ENCODE measurements around the gene HPS5.

The HPS5 gene

DNA sequence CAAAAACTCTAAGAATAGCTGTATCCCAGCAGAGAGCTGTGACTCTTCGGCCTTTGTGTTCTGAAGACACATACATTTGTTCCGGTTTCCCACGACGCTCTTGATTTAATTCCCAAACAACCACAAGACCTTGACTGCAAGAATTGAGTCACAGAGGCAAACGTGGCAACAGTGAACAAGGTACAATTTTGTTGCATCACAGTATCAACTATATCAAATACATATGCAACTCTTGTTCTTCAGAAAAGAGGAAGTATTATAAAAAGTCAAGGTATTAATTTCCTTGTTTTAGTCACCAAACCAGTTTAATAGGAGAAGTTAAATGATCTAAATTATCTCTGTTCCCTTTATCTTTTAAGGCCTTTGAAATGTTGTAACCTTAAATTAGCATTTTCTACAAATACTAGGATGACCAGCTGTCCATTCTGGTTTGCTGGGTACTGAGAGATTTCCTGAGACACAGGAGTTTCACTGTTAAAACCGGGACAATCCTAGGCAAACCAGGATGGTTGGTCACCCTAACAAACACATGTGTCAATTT is 11.1 kb downstream of the HPS5 start:
- Mint-ChIP-seq H3K9me3 (no peaks in the 10 kb centered on the region), H3K36me3 (ENCODE audit: low read depth) (peaks cover 32% of the 10 kb centered on the region), H3K27me3 (ENCODE audit: low read depth) (no peaks in the 10 kb centered on the region), H3K4me3 (no peak overlapping the region), H3K27ac (no peak overlapping the region), H3K4me1 (ENCODE audit: low read depth) (peaks cover 2% of the 10 kb centered on the region)

DNA sequence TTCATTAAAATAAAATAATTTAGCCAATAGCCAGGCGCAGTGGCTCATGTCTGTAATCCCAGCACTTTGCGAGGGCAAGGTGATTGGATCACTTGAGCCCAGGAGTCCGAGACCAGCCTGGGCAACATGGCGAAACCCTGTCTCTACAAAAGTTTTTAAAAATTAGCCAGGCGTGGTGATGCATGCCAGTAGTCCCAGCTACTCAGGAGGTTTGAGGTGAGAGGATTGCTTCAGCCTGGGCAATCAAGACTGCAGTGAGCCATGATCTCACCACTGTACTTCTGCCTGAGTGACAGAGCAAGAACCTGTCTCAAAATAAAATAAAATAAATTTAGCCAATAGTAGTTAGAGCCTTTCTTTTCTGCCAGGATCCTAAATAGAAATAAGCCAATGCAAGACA is 12.2 kb downstream of the HPS5 start:
- Mint-ChIP-seq H3K4me1 (ENCODE audit: low read depth) (no peaks in the 10 kb centered on the region), H3K27me3 (ENCODE audit: low read depth) (no peaks in the 10 kb centered on the region), H3K36me3 (ENCODE audit: low read depth) (peaks cover 31% of the 10 kb centered on the region), H3K9me3 (no peaks in the 10 kb centered on the region), H3K4me3 (no peak overlapping the region), H3K27ac (no peak overlapping the region)

DNA sequence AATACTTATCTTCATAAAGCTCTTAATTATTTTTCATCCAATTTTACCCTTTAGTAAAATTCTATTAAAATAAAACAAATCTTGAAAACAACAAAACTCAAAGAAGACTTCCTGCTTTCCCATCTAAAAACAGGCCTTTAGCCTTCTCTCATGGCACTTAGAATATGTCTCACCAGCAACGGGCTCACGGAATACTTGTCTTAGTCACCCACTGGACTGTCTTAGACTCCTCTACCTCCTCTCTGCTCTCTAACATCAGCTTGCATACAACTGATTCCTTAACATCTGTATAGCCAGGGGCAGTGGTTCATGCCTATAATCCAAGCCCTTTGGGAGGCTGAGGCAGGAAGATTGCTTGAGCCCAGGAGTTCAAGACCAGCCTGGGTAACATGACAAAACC is 13.7 kb downstream of the HPS5 start:
- Mint-ChIP-seq H3K9me3 (no peaks in the 10 kb centered on the region), H3K4me1 (ENCODE audit: low read depth) (no peaks in the 10 kb centered on the region), H3K27me3 (ENCODE audit: low read depth) (no peaks in the 10 kb centered on the region), H3K36me3 (ENCODE audit: low read depth) (peaks cover 31% of the 10 kb centered on the region), H3K27ac (no peak overlapping the region), H3K4me3 (no peak overlapping the region)

DNA sequence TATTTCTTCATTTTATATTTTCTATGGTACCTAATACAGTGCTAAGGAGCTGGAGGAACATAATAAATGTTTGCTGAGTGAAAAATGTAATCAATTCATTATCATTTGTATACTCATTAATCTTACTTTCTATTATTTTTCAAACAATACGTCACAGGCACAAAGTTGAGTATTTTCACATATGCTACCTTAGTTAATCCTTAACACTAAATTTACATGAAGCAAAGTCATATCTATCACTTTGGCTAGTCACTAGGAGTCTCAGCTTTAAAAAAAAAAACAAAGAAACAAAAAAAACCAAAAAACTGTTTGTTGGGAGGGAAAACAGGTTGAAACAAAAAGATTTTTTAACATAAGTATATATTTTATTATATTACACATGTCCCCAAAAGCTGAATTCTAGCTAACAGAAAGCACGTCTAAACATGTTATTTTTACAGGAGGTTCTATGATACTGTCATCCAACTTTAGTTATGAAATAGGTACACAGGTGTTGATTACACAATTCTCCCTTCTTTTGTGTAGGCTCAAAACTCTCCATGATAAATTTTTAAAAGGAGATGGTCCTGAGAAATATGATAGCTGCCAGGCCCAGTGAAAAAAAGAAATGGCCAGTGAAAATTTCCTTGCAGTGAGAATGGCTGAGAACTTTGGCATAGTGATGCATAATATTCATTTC is 14.3 kb downstream of the HPS5 start:
- Mint-ChIP-seq H3K27ac (no peak overlapping the region), H3K4me3 (no peak overlapping the region)

DNA sequence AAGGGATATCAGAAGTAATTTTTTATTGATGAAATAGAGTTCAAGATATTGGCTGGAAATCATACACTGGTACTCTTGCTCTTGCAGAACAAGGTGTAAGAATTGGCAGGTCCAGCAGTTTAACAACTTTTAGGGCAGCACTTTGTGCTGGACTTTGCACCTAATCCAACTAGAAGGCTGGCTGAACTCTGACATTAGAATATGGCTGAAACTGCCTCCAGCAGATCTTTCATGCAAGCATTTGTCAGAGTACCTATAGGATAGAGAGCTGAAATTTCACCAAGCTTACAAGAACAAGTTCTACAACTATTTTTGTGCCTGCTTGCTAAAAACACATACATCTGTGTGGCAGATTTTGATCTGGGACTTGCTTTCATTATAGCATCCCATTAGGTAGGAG is 17.2 kb downstream of the HPS5 start:
- H3K4me3 Mint-ChIP-seq, result no peak overlapping the region
- H3K27me3 Mint-ChIP-seq (ENCODE audit: low read depth), result no peaks in the 10 kb centered on the region
- H3K27ac Mint-ChIP-seq, result no peak overlapping the region
- H3K9me3 Mint-ChIP-seq, result no peaks in the 10 kb centered on the region
- H3K4me1 Mint-ChIP-seq (ENCODE audit: low read depth), result peaks cover 2% of the 10 kb centered on the region
- H3K36me3 Mint-ChIP-seq (ENCODE audit: low read depth), result peaks cover 29% of the 10 kb centered on the region

More for the DNA sequence above, 14.3 kb downstream of the HPS5 start:
- no peaks in the 10 kb centered on the region for H3K9me3 Mint-ChIP-seq
- no peaks in the 10 kb centered on the region for H3K27me3 Mint-ChIP-seq (ENCODE audit: low read depth)
- peaks cover 31% of the 10 kb centered on the region for H3K36me3 Mint-ChIP-seq (ENCODE audit: low read depth)
- H3K4me1 Mint-ChIP-seq (ENCODE audit: low read depth), result no peaks in the 10 kb centered on the region

DNA sequence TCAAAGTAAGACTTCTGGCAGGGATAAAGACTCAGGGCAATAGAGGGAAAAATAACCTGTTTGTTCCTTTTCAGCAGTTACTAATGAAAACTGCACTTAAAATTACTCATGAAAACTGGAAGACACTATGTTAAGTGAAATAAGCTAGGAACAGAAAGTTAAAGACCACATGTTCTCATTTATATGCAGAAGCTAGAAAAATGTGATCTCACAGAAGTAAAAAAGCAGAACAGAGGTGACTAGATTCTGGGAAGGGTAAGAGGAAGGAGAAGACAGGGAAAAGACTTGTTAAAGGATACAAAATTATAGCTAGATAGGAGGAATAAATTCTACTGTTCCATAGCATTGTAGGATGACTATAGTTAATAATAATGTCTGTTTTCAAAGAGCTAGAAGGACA is 22.2 kb downstream of the HPS5 start:
- Mint-ChIP-seq H3K27ac (no peak overlapping the region), H3K4me3 (no peak overlapping the region), H3K27me3 (ENCODE audit: low read depth) (no peaks in the 10 kb centered on the region), H3K4me1 (ENCODE audit: low read depth) (peaks cover 8% of the 10 kb centered on the region), H3K9me3 (no peaks in the 10 kb centered on the region), H3K36me3 (ENCODE audit: low read depth) (peaks cover 43% of the 10 kb centered on the region)

DNA sequence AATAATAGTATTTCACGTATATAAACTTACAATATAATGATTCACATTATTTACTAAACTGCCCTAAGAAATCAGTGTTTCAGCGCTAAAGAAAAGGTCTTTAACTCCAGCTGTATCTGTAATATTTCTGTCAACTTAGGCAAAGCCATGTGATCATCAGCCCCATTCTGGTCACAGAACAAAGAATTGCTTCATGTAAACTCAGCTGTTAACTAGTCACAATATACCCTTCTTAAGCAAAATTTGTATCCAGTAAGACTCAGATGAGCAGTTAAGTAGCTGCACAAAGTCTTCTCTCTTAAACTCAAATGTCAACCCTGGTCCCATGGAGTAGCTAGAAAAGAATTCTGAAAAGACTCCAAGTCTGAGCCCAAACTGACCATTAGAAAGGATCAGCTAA is 26.6 kb downstream of the HPS5 start:
- Mint-ChIP-seq H3K4me3 (no peak overlapping the region), H3K4me1 (ENCODE audit: low read depth) (peaks cover 11% of the 10 kb centered on the region), H3K27me3 (ENCODE audit: low read depth) (no peaks in the 10 kb centered on the region), H3K9me3 (no peaks in the 10 kb centered on the region), H3K27ac (no peak overlapping the region), H3K36me3 (ENCODE audit: low read depth) (peaks cover 58% of the 10 kb centered on the region)

DNA sequence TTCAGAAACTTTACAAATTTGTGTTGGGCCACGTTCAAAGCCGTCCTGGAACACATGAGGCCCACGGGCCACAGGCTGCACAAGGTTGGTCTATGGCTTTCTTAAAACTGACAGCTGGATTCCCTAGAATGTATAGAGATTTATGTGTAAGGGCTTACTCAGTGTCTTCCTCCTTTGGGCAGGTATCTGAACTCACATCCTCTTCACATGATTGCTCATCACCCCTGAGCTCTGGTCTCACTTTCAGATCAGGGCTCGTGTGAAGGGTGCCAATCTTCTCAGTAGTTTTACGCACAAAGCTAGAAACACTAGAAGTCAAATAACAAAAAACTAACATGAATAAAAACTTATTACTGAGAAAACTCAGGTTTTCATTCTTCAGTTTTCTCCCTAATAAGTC is 27.1 kb downstream of the HPS5 start:
- Mint-ChIP-seq H3K36me3 (ENCODE audit: low read depth) (peaks cover 61% of the 10 kb centered on the region), H3K9me3 (no peaks in the 10 kb centered on the region), H3K27me3 (ENCODE audit: low read depth) (no peaks in the 10 kb centered on the region), H3K27ac (no peak overlapping the region), H3K4me1 (ENCODE audit: low read depth) (peaks cover 11% of the 10 kb centered on the region), H3K4me3 (no peak overlapping the region)

DNA sequence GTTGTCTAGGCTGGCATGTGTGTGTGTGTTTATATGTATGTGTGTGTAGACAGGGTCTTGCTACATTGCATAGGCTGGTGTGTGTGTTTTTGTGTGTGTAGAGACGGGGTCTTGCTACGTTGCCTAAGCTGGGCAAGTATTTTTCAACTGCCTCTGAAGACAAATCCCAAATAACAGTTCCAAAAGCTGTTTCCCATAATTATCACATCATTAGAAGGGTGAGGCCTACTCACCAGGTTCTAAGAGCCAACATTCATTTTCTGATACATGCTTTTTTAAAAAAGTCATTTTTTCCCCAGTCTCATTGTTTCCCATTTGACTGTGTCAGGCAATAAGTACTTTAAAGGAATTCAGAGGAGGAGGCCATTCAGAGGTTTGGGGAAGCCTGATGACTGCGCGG is 33.0 kb downstream of the HPS5 start:
- Mint-ChIP-seq H3K36me3 (ENCODE audit: low read depth) (peaks cover 56% of the 10 kb centered on the region), H3K27ac (no peak overlapping the region), H3K4me1 (ENCODE audit: low read depth) (no peaks in the 10 kb centered on the region)

DNA sequence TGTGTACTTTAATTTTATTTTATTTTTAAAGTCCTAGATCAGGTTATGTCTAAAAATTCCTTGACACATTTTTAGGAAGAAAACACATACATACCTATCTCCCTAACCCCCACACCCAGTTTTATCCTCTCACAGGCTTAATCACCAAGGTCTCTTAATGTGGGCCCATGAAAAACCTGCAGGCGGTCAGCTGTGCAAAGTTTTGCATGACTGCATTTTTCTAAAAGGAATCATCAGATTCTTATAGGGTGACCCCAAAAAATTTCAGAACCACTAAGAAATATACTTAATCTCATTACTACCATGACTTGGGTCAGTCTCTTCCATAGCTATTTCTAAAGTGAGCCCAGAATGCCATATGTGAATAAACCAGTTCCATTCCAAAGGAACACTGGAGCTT is 36.1 kb downstream of the HPS5 start:
- Mint-ChIP-seq H3K4me3 (no peak overlapping the region), H3K9me3 (no peaks in the 10 kb centered on the region), H3K27ac (no peak overlapping the region), H3K36me3 (ENCODE audit: low read depth) (peaks cover 51% of the 10 kb centered on the region), H3K27me3 (ENCODE audit: low read depth) (no peaks in the 10 kb centered on the region), H3K4me1 (ENCODE audit: low read depth) (peaks cover 5% of the 10 kb centered on the region)

More for the DNA sequence above, 33.0 kb downstream of the HPS5 start:
- Mint-ChIP-seq H3K9me3 (no peaks in the 10 kb centered on the region), H3K4me3 (no peak overlapping the region), H3K27me3 (ENCODE audit: low read depth) (no peaks in the 10 kb centered on the region)

DNA sequence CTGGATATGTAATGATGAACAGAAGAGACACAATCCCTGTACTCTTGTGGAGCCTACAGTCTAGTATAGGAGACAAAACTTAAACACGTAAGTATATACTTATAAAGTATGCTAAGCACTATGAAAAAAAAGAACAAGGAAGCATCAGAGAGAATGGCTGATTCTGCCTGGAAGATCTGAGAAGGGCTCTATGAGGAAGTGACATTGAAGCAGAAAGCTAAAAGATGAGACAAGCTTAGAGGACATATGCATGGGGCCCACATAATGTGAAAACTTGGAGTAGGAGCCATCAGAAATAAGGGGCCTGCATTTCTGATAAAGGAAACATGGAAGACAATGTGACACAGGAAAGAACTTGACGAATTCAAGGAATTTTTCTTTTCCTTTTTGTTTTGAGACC is 39.3 kb downstream of the HPS5 start:
- Mint-ChIP-seq H3K9me3 (no peaks in the 10 kb centered on the region), H3K27ac (no peak overlapping the region), H3K4me3 (no peak overlapping the region), H3K36me3 (ENCODE audit: low read depth) (peaks cover 53% of the 10 kb centered on the region), H3K27me3 (ENCODE audit: low read depth) (no peaks in the 10 kb centered on the region), H3K4me1 (ENCODE audit: low read depth) (peaks cover 15% of the 10 kb centered on the region)

DNA sequence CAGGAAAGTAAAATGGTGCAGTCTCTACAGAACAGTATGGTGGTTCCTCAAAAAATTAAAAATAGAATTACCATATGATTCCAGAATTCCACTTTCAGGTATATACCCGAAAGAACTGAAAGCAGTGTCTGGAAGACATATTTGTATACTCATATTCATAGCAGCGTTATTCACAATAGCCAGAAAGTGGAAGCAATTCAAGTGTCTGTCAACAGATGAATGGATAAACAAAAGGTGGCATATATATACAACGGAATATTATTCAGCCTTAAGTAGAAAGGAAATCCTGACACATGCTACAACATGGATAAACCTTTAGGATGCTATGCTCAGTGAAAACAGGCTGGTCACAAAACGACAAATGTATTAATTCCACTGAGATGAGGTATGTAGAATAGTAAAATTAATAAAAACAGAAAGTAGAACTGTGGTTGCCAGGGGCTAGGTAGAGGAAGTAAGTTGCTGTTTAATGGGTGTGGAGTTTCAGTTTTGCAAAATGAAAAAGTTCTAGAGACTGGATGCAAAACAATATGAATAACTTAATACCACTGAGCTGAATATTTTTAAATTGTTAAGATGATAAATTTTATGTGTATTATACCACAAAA is 41.4 kb downstream of the HPS5 start:
- Mint-ChIP-seq H3K9me3 (no peaks in the 10 kb centered on the region), H3K27me3 (ENCODE audit: low read depth) (no peaks in the 10 kb centered on the region), H3K36me3 (ENCODE audit: low read depth) (peaks cover 38% of the 10 kb centered on the region), H3K4me1 (ENCODE audit: low read depth) (peaks cover 15% of the 10 kb centered on the region), H3K4me3 (peak overlapping the region; percentile 58), H3K27ac (peak overlapping the region; percentile 74)

DNA sequence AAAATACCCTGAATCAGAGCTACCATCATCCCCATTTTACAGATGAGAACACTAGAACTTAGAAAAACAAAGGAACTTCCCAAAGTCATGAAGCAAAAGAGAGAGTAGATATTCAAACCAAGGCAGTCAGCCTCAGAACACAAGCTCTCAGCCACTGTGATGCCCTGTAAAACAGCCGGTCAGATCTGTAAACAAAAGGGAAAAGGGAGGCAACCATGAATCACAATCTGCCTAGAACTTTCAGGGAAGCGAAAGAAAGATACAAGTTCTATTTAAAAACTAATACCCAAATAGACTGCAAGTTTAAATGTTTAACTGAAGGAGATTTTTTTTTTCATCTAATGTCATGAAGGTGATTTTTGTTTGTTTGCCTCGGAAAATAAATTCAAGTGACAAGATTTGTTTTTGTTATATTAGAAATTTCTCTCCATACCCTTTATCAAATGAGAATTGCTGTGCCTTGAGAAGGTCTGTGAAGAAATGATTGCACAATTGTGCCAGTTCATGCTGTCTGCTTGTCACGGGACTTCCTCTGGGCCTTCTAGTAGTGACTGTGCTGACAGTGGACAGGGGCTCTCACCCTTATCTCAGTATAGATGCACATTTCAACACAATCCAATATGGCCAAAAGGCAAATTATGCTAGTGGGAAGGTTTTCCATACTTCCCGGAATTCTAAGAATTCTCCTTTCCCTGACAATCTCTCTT is 44.2 kb downstream of the HPS5 start:
- peaks cover 29% of the 10 kb centered on the region for H3K36me3 Mint-ChIP-seq (ENCODE audit: low read depth)
- H3K9me3 Mint-ChIP-seq, result no peaks in the 10 kb centered on the region
- H3K4me3 Mint-ChIP-seq, result no peak overlapping the region
- H3K27ac Mint-ChIP-seq, result no peak overlapping the region
- H3K27me3 Mint-ChIP-seq (ENCODE audit: low read depth), result no peaks in the 10 kb centered on the region
- peaks cover 15% of the 10 kb centered on the region for H3K4me1 Mint-ChIP-seq (ENCODE audit: low read depth)

DNA sequence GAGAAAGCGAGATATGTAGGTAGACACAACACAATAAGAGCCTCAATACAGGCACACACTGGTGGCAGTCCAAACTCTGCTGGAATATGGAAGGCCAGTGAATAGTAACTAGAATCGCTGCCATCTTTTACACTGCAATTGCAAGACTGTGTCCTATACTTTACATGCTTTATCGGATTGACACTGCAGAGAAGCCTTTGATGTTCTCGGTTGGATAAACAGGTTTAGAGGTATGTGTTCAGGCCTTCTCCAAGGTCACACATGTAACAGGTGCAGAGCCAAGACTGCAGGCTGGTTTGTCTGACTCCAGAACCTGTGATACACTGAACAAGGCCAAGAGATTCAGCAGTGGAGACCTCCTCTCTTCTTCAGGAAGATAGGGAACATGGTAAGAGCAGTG is 50.7 kb downstream of the HPS5 start:
- Mint-ChIP-seq H3K9me3 (no peaks in the 10 kb centered on the region), H3K4me3 (no peak overlapping the region), H3K27me3 (ENCODE audit: low read depth) (no peaks in the 10 kb centered on the region), H3K4me1 (ENCODE audit: low read depth) (no peaks in the 10 kb centered on the region), H3K36me3 (ENCODE audit: low read depth) (peaks cover 4% of the 10 kb centered on the region), H3K27ac (no peak overlapping the region)

DNA sequence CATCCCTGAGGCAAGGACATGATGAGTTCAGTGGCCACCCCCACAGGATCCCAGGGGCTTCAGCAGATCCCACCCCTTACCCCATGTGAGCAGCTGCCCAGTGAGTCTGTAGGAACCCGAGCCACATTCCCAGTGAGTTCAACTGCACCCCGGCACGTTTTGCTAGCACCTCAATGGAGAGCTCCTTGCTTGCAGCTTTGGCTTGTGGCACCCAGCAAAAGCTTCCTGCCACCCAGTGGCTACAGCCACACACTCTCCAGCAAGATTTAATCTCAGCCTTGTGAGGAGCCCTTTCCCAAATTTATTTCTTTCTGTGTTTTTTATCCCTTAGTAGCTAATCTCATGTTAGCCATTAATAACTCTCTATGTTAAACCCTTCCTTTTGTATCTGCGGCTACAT is 51.8 kb downstream of the HPS5 start:
- H3K36me3 Mint-ChIP-seq (ENCODE audit: low read depth), result peaks cover under 1% of the 10 kb centered on the region
- no peak overlapping the region for H3K27ac Mint-ChIP-seq
- H3K4me3 Mint-ChIP-seq, result no peak overlapping the region
- no peaks in the 10 kb centered on the region for H3K9me3 Mint-ChIP-seq
- no peaks in the 10 kb centered on the region for H3K27me3 Mint-ChIP-seq (ENCODE audit: low read depth)
- no peaks in the 10 kb centered on the region for H3K4me1 Mint-ChIP-seq (ENCODE audit: low read depth)

Measured in T-helper 1 cell treated with Interleukin-12 subunit alpha and Interleukin-12 subunit beta and Interleukin-4 antibody, amounts not matched to agents 30 μg/mL and 1 μg/mL, for 36 hours (primary cell).